Stimulated activated CD4-positive, alpha-beta T cell treated with anti-CD3 and anti-CD28 coated beads, TNF-alpha, amount 100 ng/mL, for 1 hour (primary cell): Measurements from ENCODE around the gene CEP131.

Experiments
- DNase-seq, 3 donors: peaks; one replicate each; pipeline ENCODE4 v3.0.0-alpha.2; 2020; ENCODE audit warnings: low read depth in 3 of 3, low spot score in 1 of 3

CEP131 gene

DNA sequence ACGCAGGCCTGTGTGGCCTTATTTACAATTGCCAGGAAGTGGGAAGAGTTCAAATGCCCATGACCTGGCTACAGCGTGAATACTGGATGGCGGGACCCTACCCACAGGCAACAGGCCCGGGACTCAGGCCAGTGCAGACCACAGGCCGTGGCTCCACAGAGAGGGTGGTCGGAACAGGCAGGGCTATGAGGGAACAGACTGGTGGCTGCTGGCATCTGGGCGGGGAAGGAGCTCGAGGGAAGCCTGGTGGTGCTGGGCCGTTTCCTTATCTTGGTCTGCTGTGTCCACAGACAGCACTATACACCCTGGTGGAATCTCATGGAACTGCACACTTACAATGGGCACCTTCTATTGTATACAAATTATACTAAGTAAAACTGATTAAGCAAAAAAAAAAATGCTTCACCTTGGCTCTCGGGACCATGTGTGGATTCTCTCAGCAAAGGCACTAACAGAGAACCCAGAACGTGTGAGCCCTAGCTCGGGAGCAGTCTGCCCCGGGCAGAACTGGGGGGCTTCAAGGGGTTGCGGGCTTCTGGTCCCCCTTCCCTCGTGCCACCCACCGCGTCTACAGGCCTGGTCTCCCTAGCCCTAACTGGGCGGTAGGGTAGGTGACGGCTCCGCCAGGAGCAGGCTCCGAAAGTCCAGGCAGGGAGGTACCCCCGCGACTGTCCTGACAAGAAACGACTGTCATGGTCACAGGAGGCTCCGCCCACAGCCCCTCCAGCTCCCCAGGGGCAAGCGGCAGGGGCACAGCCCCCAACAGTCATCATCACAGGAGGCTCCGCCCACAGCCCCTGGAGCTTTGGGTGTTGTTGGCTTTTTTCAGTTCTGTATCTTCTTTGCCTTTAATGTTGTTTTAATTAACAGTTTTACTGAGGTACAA, 21.8 kb downstream of the CEP131 start:
- no peak for DNase-seq

DNA sequence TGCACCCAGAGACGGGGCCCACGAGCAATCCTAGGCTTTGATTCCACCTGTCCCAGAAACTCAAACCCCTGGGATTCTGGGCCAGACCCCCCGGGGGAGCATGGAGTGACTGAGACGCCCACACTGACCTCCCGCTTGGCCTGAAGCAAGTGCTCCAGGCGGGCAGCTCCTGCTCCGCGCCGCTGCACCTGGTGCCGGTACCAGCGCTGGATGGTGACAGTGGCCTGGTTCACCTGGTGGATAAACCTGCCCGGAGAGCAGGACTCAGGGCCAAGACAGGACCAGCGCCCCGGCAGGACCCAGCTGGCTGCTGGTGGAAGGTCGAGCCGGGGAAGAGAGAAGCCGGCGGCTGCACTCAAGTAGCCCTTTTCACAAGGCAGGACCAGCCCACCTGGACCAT, 22.6 kb downstream of the CEP131 start:
- no peak for DNase-seq

DNA sequence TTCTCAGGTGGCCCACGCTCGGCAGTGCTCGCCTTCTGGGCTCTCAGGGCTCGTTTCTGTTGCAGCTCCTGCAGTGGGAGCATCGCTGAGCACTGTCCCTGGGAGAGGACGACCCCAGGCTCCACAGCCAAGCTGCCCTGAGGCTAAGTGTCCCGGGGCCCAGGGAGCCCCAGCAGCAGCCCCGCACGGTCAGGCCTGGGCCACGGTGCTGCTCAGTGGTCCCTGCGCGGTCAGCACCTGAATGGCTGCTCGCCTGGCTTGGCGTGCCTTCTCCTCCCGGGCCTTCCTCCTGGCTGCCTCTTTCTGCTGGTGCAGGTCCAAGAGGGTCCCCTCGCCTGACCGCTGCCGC, 23.3 kb downstream of the CEP131 start:
- no peak for DNase-seq

DNA sequence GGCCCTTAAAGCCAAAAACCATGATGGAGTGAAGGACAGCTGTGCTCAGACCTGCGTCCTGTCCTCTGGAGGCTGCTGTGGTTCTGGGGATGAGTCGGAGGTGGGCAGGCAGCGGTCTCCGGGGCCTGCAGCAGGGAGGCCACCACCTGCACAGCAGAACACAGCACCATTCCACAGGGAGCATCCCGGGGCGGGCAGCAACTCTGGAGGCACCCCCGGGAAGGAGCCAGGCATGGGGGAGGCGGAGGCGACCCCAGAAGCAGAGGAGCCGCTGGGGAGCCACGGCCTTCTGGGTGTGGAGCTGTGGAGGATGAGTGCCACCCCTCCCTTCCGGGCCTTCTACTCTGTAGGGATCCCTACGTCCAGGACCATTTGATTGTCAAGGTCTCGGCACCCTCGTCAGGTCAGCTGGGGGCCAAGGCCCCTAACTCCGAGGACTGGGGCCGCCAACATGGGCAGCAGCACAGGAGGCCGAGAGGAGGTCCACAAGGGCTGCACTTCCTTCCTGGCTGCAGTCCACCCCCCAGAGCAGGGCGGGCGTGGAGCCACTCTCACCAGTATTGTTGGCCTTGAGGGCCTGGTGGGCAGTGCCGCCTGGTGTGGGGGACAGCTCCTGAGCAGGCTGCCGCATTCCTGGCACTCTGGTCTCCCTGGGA, 23.8 kb downstream of the CEP131 start:
- no peak for DNase-seq

DNA sequence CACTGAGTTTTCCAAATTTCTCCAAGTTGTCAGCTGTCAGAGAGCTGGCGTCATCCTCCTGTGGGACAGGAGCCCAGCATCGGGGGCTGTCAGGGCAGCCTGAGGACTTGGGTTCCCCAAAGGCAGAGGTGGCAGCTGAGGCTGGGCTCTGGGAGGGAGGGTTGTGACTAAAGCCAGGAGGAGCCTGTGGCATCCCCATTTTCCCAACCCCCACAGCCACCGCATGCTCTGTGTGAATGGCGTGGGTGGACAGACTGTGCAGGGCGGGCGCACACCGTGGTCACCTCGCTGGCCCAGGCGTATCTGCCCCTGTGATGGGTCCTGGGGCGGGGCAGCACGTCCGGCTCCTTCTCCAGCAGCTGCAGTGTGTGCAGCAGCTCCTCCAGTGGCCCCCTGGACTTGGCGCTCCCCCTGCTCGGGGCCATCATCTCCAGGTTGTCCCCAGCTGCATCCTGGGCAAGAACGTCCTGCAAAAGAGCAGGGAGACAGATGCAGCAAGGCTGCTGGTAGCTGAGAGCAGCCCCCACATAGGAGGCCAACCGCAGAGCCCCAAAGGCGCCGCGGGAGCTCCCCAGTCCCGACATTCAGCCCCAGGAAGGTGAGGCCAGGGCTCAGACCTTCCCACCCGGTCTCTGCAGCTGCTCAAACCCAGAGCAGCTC, 24.8 kb downstream of the CEP131 start:
- DNase-seq, result no peak

DNA sequence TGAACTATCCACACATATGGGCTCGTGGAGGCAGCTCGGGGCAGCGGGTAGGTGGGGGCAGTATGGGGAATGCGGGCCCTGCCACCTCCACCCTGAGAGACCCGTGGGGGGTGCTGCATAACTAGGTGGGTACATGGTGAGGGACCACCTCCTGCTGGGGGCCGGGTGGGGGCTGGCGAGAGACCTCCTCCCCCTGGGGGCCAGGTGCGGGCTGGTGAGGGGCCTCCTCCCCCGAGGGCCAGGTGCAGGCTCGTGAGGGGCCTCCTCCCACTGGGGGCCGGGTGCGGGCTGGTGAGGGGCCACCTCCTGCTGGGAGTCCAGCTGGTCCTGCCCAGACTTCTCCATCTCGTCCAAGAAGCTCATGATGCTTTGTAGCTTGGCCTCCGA, 25.4 kb downstream of the CEP131 start:
- no peak for DNase-seq

DNA sequence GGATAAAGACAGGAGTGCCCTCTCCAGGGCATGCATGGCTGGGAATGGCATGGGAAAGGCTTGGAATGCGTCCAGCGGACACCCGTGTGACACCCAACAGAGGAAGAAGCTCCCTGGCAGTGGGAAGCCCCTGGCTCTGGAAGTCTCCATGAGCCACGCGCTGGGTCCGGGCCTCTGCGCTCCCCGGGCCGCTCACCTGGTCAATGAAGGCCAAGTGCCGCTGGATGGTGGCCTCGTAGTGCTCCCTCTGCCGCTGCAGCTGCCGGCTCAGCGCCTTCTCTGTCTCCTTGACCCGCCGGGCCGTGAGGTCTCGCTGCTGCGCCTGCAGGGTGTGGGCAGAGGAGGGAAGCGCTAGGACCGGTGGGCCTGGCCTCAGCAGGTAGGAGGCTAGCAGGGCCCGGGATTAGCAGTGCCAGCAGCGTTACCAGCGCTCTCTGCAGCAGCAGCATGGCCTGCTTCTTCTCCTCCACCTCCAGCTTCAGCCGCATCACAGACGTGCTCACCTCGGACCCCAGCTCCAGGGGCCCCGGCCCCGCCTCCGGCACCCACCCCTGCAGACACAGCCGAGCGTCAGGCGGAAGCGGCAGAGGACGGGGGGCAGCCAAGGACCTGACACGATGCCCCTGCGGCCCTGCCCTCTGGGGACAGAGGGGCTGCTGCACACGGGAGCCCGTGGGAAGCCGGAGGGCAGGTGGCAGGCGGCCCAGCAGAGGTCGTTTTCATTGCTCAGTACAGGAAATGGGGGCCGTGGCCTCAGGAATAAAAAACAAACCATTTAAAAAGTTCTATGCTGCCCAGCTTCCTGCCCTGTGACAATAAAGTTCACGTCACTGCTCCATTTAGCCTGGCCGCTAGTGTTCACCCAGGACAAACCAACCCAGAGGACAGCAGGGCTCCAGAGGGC, 26.0 kb downstream of the CEP131 start:
- DNase-seq, result no peak

DNA sequence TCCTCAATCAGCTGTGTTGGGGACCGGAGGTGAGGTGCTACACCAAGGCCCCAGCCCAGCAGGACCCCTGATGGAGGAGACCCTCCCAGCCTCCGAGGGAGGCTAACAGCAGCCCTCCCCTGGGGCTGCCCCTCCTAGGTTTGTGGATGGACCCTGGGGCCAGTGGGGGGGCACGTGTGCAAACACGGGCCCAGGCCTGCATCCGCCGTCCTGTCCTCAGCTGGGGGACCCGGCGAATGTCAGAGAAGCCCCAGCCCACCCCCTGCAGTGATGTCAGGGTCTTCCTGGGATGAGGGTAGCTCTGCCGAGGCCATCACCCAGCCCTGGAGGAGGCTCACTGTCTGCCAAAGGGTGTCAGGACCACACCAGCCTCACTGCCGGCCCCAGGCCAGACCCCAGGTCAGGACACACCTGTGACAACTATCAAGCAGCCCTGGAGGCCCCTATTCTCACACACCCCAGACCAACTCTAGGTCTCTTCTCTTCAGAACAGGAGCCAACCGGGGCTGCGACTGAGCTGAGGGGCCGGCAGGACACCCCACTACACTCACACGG, 26.7 kb downstream of the CEP131 start:
- no peak for DNase-seq

DNA sequence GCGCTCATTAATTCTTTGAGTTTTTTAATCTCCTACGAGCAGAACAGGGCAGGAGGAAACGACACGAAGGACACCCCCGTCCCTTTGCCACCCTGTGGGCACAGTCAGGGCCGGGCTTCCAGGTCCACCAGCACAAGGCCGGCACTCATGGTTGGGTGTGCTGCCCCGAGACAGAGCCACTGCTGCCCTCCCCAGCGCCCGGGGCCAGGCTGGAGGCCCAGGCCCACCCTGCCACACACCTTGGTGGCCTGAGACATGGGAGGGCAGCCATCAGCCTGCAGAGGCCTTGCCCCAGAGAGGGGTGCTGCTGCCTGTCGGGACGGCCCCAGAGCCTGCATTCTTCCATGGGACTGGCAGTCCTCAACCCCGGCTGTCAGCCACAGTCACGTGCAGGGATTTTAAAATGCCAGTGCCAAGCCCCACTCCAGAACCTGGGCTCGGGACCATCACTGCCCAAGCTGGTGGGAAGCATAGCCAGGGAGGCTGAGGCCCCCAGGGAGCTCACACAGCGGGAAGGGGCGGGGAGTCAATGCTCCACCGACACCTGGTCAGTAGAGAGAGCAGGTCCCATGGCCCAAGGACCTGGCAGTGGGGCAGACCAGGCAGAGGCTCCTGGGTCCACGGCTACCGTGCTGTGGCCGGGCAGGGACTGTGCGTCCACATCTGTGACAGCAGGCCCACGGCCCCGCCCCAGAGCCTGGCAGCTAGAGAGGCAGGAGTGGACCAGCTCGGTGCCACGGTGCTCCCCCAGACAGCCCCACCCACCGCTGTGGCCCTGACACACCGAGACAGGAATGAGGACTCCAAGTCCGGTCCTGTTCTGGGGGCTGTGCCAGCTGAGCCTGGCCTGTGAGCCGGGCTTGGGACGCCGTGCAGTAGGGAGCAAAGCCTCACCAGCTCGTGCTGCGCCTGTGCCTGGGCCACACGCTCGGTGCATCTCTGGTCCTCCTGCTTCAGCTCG, 27.5 kb downstream of the CEP131 start:
- DNase-seq, result no peak

DNA sequence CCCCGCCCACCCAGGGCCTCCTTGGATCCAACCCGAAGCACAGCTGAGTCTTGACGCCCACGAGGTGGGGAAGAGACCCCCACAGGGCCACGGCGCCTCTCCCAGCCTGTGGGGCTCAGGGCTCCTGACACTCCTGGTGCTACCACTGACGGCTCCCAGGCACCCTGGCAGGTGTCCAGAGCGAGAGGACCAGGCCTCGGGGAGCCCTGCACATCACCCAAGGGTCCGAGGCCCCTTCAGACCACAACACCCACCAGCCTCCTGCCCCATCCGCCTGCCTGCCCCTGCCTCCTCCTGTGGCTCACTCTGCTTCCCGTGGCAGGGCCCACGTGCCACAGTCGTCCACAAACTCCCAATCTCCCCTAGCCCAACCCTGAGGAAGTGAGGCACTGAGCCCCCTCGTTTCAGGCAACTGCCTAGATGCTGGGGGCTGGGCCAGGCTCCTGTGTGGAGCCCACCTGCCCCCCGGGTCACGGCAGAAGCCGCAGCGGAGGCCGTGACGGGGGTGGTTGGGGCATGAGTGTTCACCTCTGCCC, 28.5 kb downstream of the CEP131 start:
- DNase-seq, result no peak

DNA sequence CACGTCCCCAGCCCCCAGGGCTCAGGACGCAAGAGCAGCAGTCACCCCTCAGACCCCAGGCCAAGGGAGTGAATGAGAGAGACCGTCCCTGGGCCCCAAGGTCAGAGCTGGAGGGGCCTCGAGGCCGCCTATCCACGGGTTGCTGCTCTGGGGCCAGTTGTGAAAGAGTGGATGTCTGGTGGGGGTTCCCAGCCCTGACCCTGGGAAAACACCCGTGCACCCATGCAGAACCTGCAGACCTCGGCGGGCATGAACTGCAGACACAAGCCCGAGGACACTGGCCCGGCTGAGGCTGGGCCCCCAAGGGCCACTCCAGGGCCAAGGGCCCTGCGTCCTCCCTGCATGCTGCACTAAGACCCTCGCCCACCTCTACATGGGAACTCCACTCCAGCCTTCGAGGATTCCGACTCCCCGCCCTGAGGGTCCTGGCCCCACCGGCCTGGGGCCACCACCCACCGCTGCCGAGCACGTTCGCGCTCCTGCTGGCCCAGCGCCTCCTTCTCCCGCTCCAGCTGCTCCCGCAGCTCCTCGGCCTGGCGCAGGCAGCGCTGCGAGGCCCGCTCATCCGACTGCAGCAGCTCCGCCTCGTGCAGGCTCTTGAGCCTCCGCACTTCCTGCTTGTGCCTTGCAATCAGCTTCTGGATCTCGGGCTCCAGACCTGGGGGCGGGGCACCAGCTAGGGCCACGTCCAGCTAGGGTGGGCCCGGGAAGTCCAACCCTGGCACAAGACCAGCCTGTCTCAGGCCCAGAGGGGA, 29.1 kb downstream of the CEP131 start:
- DNase-seq, result no peak

DNA sequence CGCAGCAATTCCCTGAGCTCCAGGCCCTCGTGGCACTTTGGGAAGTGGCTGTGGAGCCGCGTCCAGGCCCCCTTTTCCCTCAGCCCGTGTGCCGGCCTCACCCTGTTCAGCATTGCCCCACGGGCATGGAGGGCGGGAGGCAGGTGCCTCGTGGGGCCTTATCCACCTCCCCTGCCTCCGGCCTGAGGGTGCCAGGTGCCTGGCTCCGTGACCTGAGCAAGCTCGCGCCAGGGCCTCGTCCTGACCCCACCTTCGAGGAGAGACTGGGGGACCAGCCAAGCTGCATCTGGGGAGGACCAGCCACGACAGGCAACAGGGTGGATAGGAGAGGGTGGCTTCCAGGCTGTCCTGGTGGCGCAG, 29.7 kb downstream of the CEP131 start:
- DNase-seq, result no peak

DNA sequence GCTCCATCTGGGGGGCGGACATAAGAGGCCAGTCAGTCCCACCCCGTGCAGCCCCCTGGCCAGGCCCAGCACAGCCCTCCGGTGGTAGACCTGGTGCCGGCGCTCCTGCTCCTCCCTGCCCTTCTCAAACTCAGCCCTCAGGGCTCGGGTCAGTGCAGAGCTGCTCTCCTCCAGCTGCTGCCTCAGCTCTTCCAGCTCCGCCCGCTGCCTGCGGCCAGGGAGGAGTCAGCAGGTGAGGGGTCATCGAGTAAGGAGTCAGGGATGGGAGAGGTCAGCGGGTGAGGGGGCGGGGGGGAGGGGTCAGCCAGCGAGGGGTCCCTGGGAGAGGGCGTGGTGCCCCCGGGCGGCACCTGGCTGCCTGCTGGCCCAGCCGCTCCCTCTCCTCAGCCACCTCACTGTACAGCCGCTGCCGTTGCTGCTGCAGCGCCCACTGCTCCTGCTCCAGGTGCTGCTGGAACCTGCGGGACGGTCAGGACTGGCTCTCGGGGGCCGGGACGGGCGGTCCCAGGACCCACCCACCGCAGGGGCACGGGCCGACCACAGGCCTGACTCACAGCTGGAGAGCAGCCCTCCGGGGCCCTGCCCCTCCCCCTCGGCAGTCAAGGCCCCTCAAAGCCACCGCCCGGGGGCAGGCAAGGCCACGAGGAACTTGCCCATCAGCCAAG, 30.2 kb downstream of the CEP131 start:
- DNase-seq, result no peak

DNA sequence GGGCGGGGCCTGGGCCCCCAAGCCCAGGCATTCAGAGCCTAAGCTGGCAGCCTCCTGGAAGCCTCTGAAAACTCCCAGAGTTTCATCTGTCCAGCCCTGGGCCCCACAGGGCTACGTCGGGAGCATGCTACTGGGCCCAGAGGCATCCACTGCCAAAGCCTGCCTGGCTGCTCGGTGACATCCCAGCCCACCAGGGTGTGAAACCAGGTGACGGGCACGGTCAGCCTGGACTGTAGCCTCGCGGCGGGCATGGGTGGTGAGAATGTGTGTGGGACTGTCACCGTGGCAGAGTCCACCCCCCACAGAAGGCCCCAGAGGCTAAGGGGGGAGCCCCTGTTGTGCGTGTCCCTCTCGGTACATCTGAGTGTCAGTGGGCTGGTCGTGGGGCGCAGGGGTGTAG, 31.1 kb downstream of the CEP131 start:
- DNase-seq, result no peak

DNA sequence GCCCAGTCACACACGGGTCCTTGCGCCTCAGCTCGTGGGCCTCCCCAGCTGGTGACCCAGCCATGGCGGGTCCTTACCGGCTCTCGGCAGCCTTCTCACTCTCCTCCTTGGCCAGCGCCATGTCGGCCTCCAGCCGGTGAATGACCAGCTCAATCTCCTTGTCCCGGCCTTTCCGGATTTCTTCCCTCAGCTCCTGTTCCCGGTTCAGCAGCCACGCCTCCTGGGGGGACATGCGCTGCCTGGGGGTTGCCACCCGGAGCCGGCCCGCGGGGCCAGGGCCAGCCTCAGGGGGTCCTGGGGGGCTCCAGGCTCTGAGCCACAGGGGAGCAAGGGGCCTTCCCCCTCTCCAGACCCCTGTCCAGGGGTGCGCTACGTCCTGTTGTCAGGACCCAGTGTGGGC, 31.6 kb downstream of the CEP131 start:
- DNase-seq, result no peak

DNA sequence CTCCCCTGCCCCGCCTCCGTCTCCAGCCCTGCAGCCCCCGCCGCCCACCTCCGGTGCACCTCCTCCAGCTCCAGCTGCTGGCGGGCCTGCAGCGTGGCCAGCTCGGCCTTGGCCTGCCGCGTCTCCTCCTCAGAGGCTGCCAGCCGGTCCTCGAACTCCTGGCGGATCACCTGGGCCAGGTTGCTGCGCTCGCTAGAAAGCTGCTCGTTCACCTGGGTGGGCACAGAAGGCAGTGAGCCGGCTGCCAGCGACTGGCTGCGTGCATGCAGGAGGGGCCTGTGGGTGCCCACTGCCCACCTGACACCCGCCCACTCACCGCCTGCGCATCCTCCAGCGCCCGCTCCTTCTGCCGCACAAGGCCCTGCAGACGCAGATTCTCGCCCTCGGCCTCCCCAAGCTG, 32.2 kb downstream of the CEP131 start:
- no peak for DNase-seq

DNA sequence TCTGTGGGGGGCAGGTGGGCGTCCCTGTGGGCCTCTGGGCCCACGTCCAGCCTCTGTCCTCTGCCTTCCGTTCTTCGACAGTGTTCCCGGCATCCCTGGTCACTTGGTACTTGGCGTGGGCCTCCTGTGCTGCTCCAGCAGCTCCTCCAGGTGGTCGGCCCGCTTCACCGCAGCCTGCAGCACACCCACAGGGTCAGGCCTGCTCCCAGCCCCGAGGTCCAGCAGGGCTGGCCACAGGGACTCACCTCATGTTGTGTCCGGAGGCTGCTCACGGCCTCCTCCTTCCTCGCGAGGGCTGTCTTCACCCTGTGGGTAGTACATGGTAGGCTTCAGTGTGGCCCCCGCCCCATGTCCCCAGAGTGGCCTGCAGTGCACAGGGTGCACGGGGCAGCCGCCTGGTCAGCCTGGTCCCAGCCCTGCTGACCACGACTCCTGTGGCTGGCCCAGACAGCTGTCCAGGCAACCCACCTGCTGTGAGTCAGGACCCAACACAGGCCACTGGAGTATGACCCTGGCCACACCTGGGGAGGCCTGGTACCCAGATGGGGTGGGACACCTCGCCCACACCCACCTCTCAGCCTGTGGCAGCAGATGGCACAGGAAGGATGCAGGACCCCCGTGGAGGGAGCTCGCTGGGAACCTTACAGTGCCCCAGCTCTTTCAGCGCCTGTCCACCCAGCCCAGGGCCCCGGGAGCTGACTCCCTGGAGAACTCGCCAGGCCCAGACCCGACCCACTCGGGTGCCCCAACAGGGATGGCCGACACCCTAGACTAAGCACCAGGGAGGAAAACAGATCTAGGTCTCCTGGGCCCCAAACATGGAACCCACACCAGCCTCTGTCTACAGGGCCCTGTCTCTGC, 32.9 kb downstream of the CEP131 start:
- DNase-seq, result no peak
